Right renal pelvis (tissue), 4 donors: ENCODE measurements around the gene IL23R. TPM values are rescaled to one million over a fixed set of nuclear protein-coding genes. Genes with fewer than 3 reads are reported as not detected.

Experiments
- DNase-seq, 4 donors: peaks; one replicate each; pipeline ENCODE4 v3.0.0-alpha.2; 2013; ENCODE audit warnings: low read depth in 4 of 4, low spot score in 3 of 4, missing footprints in 1 of 4
- polyA plus RNA-seq, 4 donors: library from polyadenylated mRNA; unstranded; fragments of 120-200 nt; gene quantifications; one replicate each; pipeline ENCODE4 v1.2.1, GENCODE V29; 2013; ENCODE audit not compliant: insufficient read length in 4 of 4

IL23R gene
- polyA plus RNA-seq, 4 donors: 0.04 TPM; not detected in 3

DNA sequence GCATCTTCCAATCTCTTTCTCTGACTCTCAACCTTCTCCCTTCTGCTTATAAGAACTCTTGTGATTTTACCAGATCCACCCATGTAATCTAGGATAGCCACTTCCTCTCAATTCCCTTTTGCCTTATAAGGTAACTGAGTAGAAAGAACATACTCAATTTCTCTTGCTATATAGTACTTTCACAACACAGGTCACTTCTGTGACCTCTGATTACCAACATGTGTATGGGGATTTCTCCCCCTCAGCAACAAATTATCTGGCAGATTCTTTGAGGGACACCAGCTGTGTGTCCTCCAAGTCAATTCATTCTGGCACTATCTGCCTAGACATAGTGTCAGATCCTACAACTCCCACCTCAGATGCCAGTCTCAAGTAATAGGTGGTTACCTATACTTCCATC is 62.5 kb downstream of the IL23R start:
- no peak for DNase-seq

DNA sequence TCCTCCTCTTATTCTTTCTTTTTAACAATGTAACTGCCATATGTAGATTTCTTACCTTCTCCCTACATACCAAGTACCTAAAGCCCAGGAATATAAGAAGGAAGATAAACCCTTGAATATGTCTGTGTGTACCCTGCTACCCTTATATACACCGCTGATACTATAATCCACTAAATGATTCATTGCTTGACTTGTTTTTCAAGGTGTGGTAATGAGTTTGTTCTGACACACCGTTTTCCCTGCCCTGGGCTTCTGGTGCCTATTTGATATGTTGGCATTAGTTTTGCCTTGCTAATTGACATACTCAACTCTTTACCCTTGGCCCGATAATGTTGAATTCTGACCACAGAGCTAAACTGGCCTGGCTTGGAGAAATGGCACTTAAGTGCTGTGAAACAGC is 64.3 kb downstream of the IL23R start:
- DNase-seq: no peak

DNA sequence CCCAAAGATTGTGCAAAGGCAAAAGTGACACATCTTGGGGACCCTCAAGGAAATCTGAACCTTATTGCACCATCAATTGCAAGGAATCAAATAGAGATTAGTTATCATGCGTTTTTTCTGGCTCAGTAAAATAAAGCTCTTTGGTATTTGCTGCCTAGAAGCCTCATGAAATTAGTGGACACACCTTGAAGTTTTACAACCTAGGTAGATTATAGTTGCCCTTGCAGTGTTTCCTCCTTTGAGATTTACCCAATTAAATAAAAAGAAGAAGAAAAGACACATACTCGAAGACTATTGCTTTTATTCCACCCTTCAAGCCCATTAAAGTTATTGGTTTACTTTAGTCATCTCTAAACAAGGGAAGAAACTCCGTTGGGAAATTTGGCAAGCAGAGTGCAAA is 70.0 kb downstream of the IL23R start:
- DNase-seq: no peak

DNA sequence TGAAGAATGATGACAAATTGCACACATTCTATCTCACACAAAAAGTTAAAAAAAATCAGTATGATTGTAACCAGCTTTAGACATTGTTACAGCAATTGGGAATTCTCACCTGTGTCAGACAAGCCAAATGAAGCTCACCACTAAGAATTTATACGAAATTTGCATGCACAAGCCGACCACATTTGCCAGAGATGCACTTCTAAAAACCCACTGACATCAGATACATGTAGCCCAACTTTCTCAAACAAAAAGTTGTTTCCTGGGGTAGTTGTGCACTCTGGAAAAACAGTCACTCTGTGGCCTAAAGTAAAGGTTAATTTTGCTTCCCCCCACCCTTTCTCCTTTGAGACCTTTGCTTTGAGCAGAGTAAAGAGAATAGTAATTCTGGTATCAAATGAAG is 73.5 kb downstream of the IL23R start:
- no peak for DNase-seq

DNA sequence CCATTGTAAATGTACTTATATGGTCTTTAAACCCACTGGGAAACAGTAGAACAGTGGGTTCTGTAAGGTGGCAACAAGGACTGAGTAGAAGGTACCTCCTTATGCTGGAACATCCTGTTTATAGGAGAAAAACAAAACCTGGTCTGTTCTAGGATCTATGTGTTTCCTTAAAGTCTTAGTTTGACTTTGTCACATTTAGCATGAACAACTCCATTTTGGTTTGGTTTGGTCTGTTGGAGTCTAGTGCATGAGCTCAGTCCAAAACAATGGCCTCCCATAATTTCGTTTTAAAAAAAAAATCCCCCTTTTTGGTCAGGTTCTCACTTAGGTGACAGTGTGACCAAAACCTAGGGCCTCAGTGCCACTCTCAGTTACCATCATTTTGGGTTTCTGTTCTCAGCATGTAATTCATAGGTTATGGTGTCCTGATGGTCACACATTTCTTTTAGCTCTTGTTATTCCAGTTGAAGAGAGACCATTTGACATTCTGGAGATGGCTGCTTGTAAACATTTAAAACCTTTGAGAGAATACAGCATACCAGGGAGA is 75.0 kb downstream of the IL23R start:
- no peak for DNase-seq

DNA sequence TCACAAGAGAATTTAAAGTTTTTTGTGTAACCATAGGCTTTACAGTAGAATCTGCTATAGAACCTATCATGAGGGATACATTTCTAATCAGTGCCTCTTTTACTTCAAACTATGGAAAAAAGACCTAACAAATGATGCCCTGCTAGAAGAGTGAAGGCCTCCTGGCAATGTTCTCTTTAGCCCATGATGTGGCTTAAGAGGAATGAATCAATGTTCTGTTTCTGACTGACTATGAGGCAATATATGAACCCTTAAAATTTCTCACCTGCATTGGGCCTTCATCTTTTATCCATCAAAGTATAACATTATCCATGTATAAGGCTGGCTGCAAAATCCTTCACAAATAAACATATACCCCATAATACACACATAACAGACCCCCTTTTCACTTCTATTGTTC is 75.8 kb downstream of the IL23R start:
- DNase-seq: no peak

DNA sequence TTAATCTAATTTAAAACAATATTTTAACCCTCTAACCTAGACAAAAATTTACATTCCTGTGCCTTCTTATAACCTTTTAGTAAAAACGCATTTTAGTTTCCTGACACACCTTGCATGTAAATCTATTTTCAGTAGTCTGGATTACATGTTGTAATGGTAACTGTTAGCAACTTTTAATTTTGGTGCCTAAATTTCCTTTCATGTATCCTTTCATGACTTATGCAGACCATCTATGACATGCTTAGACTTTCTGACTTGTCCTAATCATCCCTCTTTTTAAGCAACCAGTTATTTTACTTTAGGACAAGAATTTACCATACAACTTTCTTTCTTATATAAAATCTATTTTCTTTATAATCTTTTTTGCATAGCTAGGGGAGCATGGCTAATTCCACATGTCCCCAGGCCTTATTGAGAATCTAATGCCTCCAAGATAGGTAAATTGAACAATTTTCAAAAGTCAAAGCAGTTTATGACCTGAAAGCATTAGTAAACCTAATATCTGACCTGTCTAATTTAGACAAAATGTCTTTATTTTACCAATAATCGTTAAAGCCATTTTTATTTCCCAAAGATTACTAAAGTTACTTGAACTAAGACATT is 83.9 kb downstream of the IL23R start:
- DNase-seq: no peak

DNA sequence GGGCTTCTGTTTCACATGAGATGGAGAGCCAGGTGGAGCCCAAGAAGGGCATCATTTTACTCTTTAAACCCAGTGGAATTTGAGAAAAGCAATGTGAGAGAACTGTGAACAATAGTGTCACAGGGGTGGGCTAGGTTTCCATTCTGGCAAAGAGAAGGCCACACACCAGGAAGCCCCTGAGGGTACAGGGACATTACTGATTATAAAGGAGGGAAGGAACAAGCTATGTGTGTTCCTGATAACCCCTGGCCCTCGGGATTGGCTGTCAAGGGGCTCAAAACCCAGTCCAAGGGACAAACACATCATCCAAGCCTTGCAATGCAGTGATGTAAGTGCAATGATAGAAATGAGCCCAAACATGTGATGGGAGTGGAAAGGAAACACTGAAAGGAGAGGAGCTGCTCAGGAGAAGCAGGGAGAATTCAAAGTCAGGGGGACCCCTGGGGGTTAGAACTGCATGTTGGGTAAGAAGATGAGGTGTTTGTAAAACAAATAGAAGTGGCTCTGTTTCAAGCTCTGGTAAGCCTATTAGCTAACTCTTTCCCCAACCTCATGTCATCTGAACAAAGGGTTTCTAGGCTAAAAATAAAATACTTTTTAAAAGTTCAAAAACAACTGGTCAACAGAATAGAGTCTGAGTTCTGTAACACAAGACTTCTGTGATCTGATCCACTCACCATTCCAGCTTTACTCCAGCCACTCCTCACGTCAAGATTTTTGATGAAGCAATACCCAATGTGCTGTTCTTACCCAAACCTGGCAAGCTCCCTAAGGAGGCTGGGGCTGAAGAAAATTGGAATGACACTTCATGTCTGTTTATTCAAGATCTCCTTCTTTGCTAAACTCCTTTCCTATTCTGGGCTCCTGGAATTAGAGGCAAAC is 90.3 kb downstream of the IL23R start:
- DNase-seq: no peak

DNA sequence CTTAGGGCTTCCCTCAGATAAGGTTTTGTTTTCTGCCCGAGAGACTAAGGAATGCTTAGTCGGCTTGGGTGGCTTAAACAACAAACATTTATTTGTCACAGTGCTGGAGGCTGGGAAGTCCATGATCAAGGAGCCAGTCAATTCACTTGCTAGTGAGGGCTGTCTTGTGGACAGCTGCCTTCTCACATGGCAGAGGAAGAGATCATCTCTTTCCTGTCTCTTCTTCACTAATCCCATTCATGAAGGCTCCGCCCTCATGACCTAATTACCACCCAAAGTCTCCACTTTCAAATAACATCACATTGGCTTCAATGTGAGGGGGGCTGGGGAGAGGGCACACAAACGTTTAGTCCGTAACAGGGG is 90.9 kb downstream of the IL23R start:
- no peak for DNase-seq

DNA sequence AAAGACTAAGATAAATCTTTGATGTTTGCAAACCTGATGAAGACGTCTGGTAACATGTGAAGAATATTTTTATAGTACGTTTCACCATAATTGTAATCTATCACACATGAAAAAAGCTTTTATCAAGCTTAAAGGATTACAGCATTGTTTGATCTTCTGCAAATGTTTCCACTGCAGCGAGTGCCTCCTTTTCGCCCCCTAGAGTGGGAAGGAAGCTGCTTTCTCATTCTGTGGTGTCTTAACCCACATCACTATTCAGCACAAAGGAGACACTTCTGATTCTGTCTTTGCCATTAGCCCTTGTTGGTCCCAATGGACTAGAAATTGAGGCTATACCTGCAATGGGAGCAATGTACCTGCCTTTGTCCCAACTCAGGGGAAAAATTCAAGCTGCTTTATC is 95.4 kb downstream of the IL23R start:
- DNase-seq: no peak

DNA sequence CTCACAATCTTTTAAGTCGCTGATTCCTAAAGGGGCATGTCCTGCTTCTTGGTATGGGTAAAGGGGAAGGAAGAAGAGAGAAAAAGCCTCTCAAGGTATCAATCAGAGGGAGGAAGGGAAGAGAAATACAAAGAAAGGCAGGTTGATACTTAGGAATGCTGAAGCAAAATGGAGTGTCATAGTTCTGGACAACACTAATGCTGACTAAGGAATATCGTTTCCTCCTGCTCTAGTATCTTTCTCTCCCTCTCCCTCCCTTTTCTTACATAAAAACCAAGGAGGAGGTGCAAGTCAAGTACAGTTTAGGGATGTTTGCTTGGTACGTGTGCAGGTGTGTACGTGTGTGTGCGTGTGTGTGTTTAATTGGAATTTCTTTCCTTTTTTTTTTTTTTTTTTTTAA is 96.5 kb downstream of the IL23R start:
- no peak for DNase-seq

DNA sequence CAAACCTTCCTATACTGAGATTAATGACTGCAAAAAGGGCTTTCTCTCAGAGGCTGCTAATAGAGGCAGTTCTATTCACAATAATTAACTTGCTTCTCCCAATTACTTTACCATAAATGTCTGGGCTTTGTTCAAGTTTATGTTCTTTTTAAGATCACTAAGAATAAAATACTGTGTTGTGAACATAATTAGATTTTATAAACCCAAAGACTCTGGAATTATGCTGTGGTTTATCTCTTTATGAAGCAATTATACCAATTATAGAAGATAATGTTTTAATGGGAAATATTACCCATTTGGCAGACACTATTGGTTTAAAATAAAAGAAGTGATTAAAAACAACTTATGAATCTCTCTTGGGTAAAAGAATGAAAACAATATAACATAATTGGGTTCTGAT is 97.9 kb downstream of the IL23R start:
- DNase-seq: no peak

DNA sequence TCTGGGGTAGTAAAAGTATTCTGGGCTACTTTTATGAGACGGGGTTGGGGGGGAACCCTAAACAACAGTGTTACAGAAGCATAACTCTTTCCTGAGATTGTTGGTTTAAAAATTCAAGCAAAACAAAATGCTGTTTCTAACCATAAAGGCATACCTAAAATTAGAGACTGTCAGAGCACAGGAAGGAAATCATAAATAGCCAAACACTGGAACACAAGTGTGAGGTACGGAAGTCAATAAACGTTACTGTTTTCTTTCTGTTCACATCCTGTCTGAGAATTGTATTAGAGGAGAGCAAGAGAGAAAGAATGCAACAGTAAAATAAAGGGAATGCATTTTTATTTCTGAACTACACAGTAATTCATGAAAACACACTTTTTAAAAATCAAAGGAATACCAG is 98.6 kb downstream of the IL23R start:
- DNase-seq: no peak

DNA sequence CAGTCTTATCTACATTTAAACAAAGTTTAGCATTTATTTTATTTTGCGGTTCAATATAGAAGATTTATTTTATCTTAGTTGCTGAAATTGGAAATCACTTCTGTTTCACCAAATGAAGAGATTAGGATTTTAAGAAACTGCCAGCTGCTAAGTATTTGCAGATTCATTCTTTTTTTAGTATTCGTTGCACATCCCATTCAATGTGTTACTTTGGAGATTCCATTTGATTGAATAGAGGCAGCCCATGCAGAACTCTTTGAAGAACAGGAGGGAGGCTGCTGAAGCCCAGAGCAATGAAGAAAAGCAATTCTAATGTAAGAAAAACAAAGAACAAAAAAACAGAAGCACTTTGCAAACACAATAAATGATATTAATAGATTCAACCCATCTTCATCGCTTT is 102.8 kb downstream of the IL23R start:
- DNase-seq: no peak

DNA sequence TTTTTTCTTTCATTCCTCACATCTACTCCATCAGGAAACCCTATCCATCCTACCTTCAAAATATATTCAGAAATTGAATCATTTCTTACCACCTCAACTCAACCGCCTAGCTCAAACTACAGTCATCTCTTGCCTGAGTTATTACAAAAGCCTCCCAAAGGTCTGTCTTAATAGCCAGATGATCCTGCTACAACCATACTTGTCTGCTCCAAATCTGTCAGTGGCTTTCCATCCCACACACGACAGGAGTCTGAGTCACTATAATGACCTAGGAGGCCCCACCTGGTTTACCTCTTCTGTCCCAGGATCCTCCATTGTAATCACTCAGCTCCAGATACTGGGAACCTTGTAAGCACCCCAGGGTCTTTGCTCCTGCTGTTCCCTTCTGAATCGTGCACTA is 104.3 kb downstream of the IL23R start:
- no peak for DNase-seq

DNA sequence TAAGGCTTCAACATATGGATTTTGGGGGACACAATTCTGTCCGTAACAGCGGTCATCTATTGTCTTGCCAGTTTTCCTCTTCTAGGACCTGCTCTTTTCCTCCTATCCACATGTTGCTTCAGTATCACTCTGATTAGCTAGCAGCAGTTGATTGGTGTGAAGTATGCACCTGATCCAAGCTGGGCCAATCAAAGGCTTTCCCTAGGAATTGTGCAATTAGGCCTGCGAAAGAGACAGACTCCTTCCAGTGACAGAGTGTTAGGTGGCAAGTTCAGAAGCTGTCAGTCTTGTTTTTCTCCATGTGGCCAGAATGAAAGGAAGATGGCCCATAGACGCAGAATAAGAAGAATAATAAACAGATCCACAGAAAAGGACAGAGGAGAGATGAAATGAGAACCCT is 107.3 kb downstream of the IL23R start:
- DNase-seq: no peak

DNA sequence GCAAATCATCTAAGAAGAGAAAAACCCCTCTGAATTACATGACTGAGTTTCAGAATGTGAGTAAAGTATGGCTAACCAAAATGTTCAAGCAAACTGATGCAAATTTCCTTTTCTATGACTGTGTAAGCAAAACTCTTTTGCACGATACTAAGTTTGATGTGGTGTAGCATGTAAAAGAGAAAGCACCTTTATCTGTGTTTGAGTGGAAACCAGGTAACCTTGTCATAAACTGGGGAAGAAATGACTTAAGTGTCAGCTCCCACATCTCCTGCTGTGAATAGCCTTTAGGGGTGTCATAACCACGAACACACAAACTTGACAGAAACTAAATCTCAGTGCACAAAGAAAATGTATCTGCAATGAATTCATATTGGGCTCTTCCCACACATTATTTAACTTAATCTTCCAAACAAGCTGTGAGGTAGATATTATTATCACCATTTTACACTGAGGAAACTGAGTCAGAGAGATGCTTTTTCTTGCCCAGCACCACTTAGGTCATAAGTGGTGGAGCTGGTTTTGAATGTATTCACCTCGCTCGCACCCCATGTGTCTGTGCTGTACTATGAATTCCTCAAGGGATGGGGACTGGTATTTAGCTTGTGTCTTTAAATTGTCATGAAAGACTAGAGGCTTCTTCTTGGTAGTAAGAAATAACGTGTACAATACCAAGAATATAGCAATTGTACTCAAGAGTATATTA is 108.5 kb downstream of the IL23R start:
- DNase-seq: no peak

DNA sequence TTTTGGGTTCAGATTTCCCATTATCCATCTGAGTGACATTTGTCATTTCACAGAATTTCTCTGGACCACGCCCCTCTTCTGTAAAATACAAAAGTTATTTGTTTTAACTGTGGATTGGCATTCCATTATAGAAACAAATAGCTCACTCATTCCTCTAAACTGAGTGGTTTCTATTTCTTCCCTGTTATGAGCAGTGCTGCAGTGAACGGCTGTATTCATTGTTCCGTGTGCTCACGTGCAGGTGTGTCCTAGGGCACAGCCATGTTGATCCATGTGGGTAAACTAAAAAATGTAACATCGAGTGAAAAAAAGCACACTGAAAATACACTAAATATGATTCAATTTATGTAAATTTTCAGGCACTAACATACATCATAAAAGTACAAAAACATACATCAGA is 114.4 kb downstream of the IL23R start:
- DNase-seq: no peak

DNA sequence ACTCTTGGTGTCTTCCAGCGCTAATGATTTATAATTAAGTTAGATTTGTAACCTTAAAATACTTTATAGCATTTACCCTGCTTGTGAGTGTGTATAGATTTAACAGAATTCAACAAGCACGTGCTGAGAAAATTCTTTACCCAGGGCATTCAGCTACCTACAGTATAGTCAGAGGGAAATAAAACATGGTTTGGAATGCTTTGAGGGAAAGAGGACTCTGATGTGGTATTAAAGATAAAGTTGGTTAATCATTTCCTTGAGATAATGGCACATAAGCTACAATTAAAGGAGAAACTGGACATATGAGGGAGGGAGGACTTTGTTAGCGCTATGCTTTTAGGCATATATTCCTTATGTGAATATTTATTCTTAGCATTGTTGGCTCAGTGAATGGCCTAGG is 115.0 kb downstream of the IL23R start:
- peak in 1 of 4 donors; percentile 3 for DNase-seq

DNA sequence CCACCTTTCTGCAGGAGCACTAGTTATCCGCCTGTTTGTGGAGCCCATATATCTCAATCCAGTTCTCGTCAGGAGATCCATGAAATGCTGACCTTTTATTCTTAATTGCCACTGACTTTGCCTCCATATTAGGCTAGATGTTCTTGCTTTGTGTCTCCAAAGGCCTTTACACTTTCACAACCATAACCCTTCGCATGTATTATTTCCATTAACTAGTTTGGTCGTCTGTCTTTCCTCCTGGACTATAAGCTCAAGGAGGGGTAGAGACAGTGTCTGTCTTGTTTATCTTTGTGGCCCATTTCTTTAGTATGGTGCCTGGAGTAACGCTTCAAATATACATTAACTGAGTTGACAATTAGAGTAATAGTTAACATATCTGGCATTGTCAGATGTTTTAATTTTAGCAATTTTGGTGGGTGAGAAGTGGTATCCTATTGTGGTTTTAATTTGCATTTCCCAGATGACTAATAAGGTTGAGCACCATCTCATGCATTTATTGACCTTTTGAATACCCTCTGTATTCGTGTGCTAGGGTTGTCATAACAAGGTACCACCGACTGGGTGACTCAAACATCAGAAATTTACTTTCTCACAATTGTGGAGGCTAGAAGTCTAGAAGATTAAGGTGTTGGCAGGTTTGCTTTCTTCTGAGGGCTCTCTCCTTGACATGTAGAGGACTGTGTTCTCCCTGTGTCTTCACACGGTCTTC is 119.7 kb downstream of the IL23R start:
- DNase-seq: no peak

DNA sequence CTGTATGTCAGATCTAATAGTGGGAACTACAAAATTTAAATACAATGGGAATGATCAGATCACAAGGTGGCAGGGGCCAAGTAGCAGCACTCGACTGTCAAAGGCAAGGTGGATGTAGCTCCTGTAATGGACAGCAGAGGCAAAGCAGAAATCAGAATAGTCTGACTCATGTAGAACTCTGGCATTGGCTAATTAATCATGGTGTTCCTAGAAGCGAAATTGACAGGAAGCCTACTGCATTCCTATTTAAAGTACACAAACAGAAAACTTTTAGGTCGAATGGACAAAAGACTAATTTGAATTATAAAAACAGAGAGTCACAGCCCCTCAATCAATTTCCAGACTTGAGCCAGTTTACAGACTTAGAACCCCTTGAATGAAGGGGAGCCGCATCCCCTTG is 124.0 kb downstream of the IL23R start:
- no peak for DNase-seq
